Measurements from ENCODE around the gene GJC3. TPM values are rescaled to one million over a fixed set of nuclear protein-coding genes. Genes with fewer than 3 reads are reported as not detected.

Gene GJC3
- total and polyA plus RNA-seq, 2 of the 13 experiments (the other 11 are each of a cell fraction or from before 2014, with no cell fraction given), result 0.75 to 1.4 TPM

DNA sequence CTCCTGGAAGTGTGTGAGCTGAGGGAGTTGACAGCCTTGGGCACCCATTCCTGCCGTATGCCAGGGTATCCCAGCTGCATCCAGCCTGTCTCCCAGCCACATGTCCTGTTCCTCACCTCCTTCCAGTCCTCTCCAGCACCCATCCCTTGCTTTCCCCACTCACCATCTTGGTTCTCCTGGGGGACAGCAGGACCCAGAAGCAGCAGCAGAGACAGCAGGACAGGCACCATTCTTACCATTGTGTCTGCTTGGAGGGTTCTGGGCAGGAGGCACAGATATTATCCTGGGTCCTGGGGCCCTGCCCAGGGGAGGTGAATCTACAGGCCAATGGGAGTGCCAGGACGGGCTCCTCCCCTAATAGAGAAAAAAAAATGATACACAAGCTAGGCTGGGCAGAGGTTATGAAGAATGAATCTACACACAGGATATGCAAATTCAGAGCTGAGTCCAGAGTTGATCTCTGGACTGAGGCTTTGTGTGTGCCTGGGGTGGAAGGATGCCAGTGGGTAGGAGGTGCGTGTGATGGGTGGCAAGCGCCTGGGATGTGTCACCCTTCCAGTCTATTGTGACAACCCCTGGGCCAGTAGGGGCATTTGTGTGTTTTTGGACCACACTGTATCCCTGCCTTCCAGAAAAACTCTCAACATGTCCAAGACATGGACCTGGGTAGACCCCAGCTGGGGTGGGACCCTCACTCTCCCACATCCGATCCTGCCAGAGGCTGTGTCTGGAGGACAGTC is 46.5 kb upstream of the GJC3 start, which contains the start of gene AZGP1 (continued):
- TF ChIP-seq ARID2 (CRISPR knock-in tag; IDR thresholded peaks at IDR 0.05; ENCODE audit: borderline replicate concordance), result no peak
- no peak for TF ChIP-seq BRD4 (CRISPR knock-in tag; IDR thresholded peaks at IDR 0.05)
- 0 out of 2 replicates have a peak, but pooled peaks have one; percentile 70 for TF ChIP-seq MEIS1 (CRISPR knock-in tag; IDR thresholded peaks at IDR 0.05; ENCODE audit: borderline replicate concordance)
- peak; percentile 72 for TF ChIP-seq SOX5 (CRISPR knock-in tag; IDR thresholded peaks at IDR 0.05; ENCODE audit: borderline replicate concordance)
- no peak for TF ChIP-seq ONECUT2 (CRISPR knock-in tag; IDR thresholded peaks at IDR 0.05)
- TF ChIP-seq, protein P1, sequence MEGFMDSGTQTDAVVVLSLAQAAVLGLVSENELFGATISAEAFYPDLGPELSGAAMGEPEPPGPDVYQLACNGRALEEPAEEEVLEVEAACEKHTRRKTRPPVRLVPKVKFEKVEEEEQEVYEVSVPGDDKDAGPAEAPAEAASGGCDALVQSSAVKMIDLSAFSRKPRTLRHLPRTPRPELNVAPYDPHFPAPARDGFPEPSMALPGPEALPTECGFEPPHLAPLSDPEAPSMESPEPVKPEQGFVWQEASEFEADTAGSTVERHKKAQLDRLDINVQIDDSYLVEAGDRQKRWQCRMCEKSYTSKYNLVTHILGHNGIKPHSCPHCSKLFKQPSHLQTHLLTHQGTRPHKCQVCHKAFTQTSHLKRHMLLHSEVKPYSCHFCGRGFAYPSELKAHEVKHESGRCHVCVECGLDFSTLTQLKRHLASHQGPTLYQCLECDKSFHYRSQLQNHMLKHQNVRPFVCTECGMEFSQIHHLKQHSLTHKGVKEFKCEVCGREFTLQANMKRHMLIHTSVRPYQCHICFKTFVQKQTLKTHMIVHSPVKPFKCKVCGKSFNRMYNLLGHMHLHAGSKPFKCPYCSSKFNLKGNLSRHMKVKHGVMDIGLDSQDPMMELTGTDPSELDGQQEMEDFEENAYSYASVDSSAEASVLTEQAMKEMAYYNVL (CRISPR knock-in tag; IDR thresholded peaks at IDR 0.05; ENCODE audit: borderline replicate concordance), result no peak
- no peak for TF ChIP-seq HNRNPUL1 (IDR thresholded peaks at IDR 0.05; ENCODE audit: low read depth, low read length)
- TF ChIP-seq, protein P2, sequence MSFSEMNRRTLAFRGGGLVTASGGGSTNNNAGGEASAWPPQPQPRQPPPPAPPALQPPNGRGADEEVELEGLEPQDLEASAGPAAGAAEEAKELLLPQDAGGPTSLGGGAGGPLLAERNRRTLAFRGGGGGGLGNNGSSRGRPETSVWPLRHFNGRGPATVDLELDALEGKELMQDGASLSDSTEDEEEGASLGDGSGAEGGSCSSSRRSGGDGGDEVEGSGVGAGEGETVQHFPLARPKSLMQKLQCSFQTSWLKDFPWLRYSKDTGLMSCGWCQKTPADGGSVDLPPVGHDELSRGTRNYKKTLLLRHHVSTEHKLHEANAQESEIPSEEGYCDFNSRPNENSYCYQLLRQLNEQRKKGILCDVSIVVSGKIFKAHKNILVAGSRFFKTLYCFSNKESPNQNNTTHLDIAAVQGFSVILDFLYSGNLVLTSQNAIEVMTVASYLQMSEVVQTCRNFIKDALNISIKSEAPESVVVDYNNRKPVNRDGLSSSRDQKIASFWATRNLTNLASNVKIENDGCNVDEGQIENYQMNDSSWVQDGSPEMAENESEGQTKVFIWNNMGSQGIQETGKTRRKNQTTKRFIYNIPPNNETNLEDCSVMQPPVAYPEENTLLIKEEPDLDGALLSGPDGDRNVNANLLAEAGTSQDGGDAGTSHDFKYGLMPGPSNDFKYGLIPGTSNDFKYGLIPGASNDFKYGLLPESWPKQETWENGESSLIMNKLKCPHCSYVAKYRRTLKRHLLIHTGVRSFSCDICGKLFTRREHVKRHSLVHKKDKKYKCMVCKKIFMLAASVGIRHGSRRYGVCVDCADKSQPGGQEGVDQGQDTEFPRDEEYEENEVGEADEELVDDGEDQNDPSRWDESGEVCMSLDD (CRISPR knock-in tag; IDR thresholded peaks at IDR 0.05; ENCODE audit: borderline replicate concordance), result no peak
- no peak for TF ChIP-seq SYNCRIP (IDR thresholded peaks at IDR 0.05; ENCODE audit: insufficient read depth, low read depth, low read length)
- no peak for TF ChIP-seq PTBP1 (IDR thresholded peaks at IDR 0.05; ENCODE audit: low read depth, low read length, poor library complexity, severe bottlenecking)
- TF ChIP-seq KDM4B (CRISPR knock-in tag; IDR thresholded peaks at IDR 0.05), result no peak
- peak; percentile 29; the same call in 1 of the 2 replicates for TF ChIP-seq GFI1 (CRISPR knock-in tag; IDR thresholded peaks at IDR 0.05; ENCODE audit: borderline replicate concordance)
- TF ChIP-seq ZNF343 (CRISPR knock-in tag; IDR thresholded peaks at IDR 0.05), result no peak
- no peak for TF ChIP-seq ZNF746 (CRISPR knock-in tag; IDR thresholded peaks at IDR 0.05)
- no peak for TF ChIP-seq RELA (CRISPR knock-in tag; IDR thresholded peaks at IDR 0.05)
- TF ChIP-seq RCOR2 (CRISPR knock-in tag; IDR thresholded peaks at IDR 0.05), result no peak
- peak; percentile 60 for TF ChIP-seq GATAD1 (CRISPR knock-in tag; IDR thresholded peaks at IDR 0.05)
- TF ChIP-seq HNRNPL (IDR thresholded peaks at IDR 0.05; ENCODE audit: low read depth, low read length), result peak; percentile 88
- TF ChIP-seq RBFOX2 (IDR thresholded peaks at IDR 0.05; ENCODE audit: low read depth, low read length), result no peak
- peak; percentile 69 for TF ChIP-seq DR1 (CRISPR knock-in tag; IDR thresholded peaks at IDR 0.05)
- 0 out of 2 replicates have a peak, but pooled peaks have one; percentile 28 for TF ChIP-seq TARDBP (CRISPR knock-in tag; IDR thresholded peaks at IDR 0.05)
- no peak for TF ChIP-seq MTF1 (CRISPR knock-in tag; IDR thresholded peaks at IDR 0.05)
- peak; percentile 89 for TF ChIP-seq ZKSCAN5 (CRISPR knock-in tag; IDR thresholded peaks at IDR 0.05)
- TF ChIP-seq ZNF207 (IDR thresholded peaks at IDR 0.05; ENCODE audit: borderline replicate concordance), result no peak
- TF ChIP-seq NR3C1 (CRISPR knock-in tag; IDR thresholded peaks at IDR 0.05), result no peak
- TF ChIP-seq, protein P3, sequence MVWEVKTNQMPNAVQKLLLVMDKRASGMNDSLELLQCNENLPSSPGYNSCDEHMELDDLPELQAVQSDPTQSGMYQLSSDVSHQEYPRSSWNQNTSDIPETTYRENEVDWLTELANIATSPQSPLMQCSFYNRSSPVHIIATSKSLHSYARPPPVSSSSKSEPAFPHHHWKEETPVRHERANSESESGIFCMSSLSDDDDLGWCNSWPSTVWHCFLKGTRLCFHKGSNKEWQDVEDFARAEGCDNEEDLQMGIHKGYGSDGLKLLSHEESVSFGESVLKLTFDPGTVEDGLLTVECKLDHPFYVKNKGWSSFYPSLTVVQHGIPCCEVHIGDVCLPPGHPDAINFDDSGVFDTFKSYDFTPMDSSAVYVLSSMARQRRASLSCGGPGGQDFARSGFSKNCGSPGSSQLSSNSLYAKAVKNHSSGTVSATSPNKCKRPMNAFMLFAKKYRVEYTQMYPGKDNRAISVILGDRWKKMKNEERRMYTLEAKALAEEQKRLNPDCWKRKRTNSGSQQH (CRISPR knock-in tag; IDR thresholded peaks at IDR 0.05; ENCODE audit: low read depth), result peak; percentile 79; the same call in 1 of the 2 replicates

Measured in HepG2 (cell line).